ENCODE data around the gene KIRREL3. TPM values are rescaled to one million over a fixed set of nuclear protein-coding genes. Genes with fewer than 3 reads are reported as not detected.
A peak's percentile ranks its signal among the peaks of the same experiment; 100 is the strongest.

KIRREL3 gene
- total RNA-seq, 1 experiment from 2014 or later, result 0.06 TPM

GRCh38 chr11:126420698-126421256 lies 579.8 kb downstream of the KIRREL3 start:
- 0 out of 2 replicates have a peak, but pooled peaks cover 2% of the 10 kb centered on the region for H3K36me3 ChIP-seq
- H3K4me3 ChIP-seq, result no peak overlapping the region
- no peak for DNase-seq
- H3K9me3 ChIP-seq (replicated peaks), result no peaks in the 10 kb centered on the region
- H3K27ac ChIP-seq, result peak overlapping the region; percentile 34
- H3K27me3 ChIP-seq, result no peaks in the 10 kb centered on the region
- H3K4me1 ChIP-seq, result peaks cover 6% of the 10 kb centered on the region

GRCh38 chr11:126419801-126420697 lies 580.5 kb downstream of the KIRREL3 start:
- Histone ChIP-seq H3K27ac (no peak overlapping the region), H3K4me3 (no peak overlapping the region), H3K36me3 (0 out of 2 replicates have a peak, but pooled peaks cover 2% of the 10 kb centered on the region), H3K27me3 (no peaks in the 10 kb centered on the region), H3K9me3 (replicated peaks) (no peaks in the 10 kb centered on the region), H3K4me1 (peaks cover 10% of the 10 kb centered on the region)
- no peak for DNase-seq

GRCh38 chr11:126418887-126419286 lies 581.7 kb downstream of the KIRREL3 start:
- Histone ChIP-seq H3K27ac (no peak overlapping the region), H3K4me3 (no peak overlapping the region), H3K36me3 (0 out of 2 replicates have a peak, but pooled peaks cover 2% of the 10 kb centered on the region), H3K4me1 (peaks cover 15% of the 10 kb centered on the region), H3K27me3 (no peaks in the 10 kb centered on the region), H3K9me3 (replicated peaks) (no peaks in the 10 kb centered on the region)
- DNase-seq, result no peak

- Histone ChIP-seq H3K4me3 (no peak overlapping the region), H3K27ac (no peak overlapping the region), H3K27me3 (no peaks in the 10 kb centered on the region), H3K36me3 (0 out of 2 replicates have a peak, but pooled peaks cover 6% of the 10 kb centered on the region), H3K9me3 (replicated peaks) (no peaks in the 10 kb centered on the region), H3K4me1 (peaks cover 15% of the 10 kb centered on the region)
- no peak for DNase-seq
These were observed 583.3 kb downstream of the KIRREL3 start for GRCh38 chr11:126417091-126417862.

DNA sequence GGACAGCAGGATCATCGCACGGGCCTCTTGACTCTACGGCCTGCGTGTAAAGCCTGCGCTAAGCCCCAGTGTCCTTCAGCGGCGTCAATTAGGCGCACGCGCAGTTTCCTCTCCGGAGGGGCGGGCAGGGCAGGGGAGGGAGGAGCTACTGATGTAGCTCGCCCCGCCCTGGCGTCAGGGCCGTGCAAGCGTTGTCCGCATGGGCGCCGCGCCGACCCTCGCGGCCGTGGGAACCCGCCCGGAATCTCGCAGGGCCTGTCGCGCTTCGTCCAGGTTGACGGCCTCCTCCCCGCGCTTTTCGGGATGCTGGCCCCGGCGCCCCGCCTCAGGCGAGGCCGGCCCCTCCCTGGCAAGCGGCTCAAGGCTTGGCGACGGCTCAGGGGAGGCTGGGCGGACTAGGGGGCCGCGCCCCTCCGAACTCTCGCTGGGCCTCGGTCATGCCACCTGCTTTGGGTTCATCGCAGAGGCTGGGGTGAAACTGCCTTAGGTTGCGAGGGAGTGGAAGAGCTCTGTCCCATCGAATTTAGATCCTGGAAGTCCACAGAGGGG lies 584.0 kb downstream of the KIRREL3 start:
- no peaks in the 10 kb centered on the region for H3K9me3 ChIP-seq (replicated peaks)
- no peak for DNase-seq
- H3K4me3 ChIP-seq, result no peak overlapping the region
- 0 out of 2 replicates have a peak, but pooled peaks cover 6% of the 10 kb centered on the region for H3K36me3 ChIP-seq
- H3K27ac ChIP-seq, result no peak overlapping the region
- peaks cover 15% of the 10 kb centered on the region for H3K4me1 ChIP-seq
- H3K27me3 ChIP-seq, result no peaks in the 10 kb centered on the region

GRCh38 chr11:126415669-126416420 lies 584.7 kb downstream of the KIRREL3 start:
- H3K4me1 ChIP-seq, result peaks cover 9% of the 10 kb centered on the region
- 0 out of 2 replicates have a peak, but pooled peaks cover 6% of the 10 kb centered on the region for H3K36me3 ChIP-seq
- no peaks in the 10 kb centered on the region for H3K27me3 ChIP-seq
- H3K4me3 ChIP-seq, result no peak overlapping the region
- no peak for DNase-seq
- H3K27ac ChIP-seq, result peak overlapping the region; percentile 75
- H3K9me3 ChIP-seq (replicated peaks), result no peaks in the 10 kb centered on the region

- no peak overlapping the region for H3K4me3 ChIP-seq
- no peaks in the 10 kb centered on the region for H3K9me3 ChIP-seq (replicated peaks)
- DNase-seq, result peak; percentile 67 to 80
- peak overlapping the region; percentile 75 for H3K27ac ChIP-seq
- H3K36me3 ChIP-seq, result 0 out of 2 replicates have a peak, but pooled peaks cover 6% of the 10 kb centered on the region
- H3K27me3 ChIP-seq, result no peaks in the 10 kb centered on the region
- H3K4me1 ChIP-seq, result peaks cover 9% of the 10 kb centered on the region
These were observed 585.4 kb downstream of the KIRREL3 start for GRCh38 chr11:126415128-126415527.

DNA sequence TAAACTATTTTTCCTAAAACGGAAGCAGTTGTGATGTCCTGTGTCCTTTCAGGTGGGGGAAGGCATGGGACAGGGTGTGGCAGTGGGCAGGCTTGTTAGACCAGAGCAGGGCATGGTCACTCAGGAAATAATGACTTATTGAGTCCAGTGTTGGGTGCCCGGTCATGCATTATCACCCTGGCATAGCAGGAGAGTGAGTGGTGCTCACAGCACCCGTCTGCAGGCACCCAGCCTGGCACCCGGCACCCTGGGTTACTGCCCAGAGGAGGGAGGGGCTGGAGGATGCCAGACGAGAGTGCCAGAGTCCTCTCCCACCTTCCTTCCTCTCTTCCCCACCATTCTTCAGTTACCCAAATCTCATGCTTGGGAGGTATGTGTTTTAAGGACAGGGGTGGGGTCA lies 586.0 kb downstream of the KIRREL3 start:
- Histone ChIP-seq H3K4me1 (peaks cover 9% of the 10 kb centered on the region), H3K27ac (peak overlapping the region; percentile 75), H3K36me3 (0 out of 2 replicates have a peak, but pooled peaks cover 6% of the 10 kb centered on the region), H3K4me3 (no peak overlapping the region), H3K27me3 (no peaks in the 10 kb centered on the region), H3K9me3 (replicated peaks) (no peaks in the 10 kb centered on the region)
- DNase-seq, result no peak

GRCh38 chr11:126413843-126414405 lies 586.6 kb downstream of the KIRREL3 start:
- no peak for DNase-seq
- Histone ChIP-seq H3K27me3 (no peaks in the 10 kb centered on the region), H3K9me3 (replicated peaks) (no peaks in the 10 kb centered on the region), H3K36me3 (0 out of 2 replicates have a peak, but pooled peaks cover 6% of the 10 kb centered on the region), H3K4me1 (peaks cover 9% of the 10 kb centered on the region), H3K4me3 (no peak overlapping the region), H3K27ac (no peak overlapping the region)

- H3K27me3 ChIP-seq, result no peaks in the 10 kb centered on the region
These were observed 587.1 kb downstream of the KIRREL3 start for GRCh38 chr11:126413426-126413825.

DNA sequence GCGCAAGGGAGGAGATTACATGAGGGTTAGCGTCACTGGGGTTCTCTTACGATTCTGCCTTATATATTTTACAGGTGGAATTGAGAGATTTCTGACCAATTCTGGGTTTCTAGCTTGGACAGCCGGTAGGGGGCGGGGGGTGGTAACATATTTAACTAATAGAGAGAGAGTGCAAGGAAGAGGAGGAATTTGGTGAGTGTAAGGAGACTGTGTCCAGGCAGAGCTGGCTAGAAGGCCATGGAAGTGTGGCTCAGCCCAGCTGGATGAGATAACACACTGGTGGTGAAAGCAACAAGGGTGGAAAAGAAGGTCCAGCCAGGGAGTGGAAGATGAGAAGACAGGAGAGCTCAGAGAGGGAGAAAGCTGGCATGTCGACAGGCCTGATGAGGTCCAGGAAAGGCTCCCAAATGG lies 588.6 kb downstream of the KIRREL3 start:
- H3K36me3 ChIP-seq, result peaks cover 4% of the 10 kb centered on the region; the same call in 1 of the 2 replicates
- no peaks in the 10 kb centered on the region for H3K9me3 ChIP-seq (replicated peaks)
- no peak for DNase-seq
- H3K27ac ChIP-seq, result no peak overlapping the region
- H3K4me3 ChIP-seq, result no peak overlapping the region
- H3K4me1 ChIP-seq, result peaks cover 9% of the 10 kb centered on the region
- H3K27me3 ChIP-seq, result no peaks in the 10 kb centered on the region

More at GRCh38 chr11:126413426-126413825, 587.1 kb downstream of the KIRREL3 start:
- Histone ChIP-seq H3K36me3 (0 out of 2 replicates have a peak, but pooled peaks cover 6% of the 10 kb centered on the region), H3K27ac (no peak overlapping the region), H3K4me3 (no peak overlapping the region), H3K9me3 (replicated peaks) (no peaks in the 10 kb centered on the region), H3K4me1 (peaks cover 9% of the 10 kb centered on the region)
- no peak for DNase-seq

DNA sequence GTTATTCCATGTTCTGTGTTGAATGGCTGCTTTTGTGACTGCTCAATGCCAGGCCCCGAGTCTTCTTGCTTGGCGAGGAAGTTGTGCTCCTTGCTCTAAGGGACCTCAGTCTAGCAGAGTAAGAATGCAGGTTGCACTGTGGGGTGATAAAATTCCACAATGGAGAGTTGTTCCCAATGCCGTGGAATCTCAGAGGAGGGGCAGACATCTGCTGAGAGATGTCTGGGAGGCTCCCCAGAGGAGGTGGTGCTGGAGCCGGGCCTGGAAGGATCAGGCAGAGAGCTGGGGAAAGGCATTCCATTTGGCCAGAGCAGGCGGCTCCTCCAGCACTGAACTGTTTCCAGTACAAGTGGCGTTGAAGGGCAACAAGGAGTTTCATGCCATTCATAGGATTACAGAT lies 589.9 kb downstream of the KIRREL3 start:
- no peaks in the 10 kb centered on the region for H3K9me3 ChIP-seq (replicated peaks)
- H3K4me3 ChIP-seq, result no peak overlapping the region
- H3K27me3 ChIP-seq, result no peaks in the 10 kb centered on the region
- peaks cover 4% of the 10 kb centered on the region; the same call in 1 of the 2 replicates for H3K36me3 ChIP-seq
- DNase-seq, result no peak
- no peak overlapping the region for H3K27ac ChIP-seq
- H3K4me1 ChIP-seq, result peaks cover 9% of the 10 kb centered on the region

- Histone ChIP-seq H3K4me3 (no peak overlapping the region), H3K27ac (no peak overlapping the region), H3K36me3 (peaks cover 4% of the 10 kb centered on the region; the same call in 1 of the 2 replicates), H3K27me3 (no peaks in the 10 kb centered on the region), H3K9me3 (replicated peaks) (no peaks in the 10 kb centered on the region), H3K4me1 (peaks cover under 1% of the 10 kb centered on the region; the same call in 1 of the 2 replicates)
- no peak for DNase-seq
These were observed 591.0 kb downstream of the KIRREL3 start for GRCh38 chr11:126409620-126409985.
